ENCODE measurements around the gene CNOT3. TPM values are rescaled to one million over a fixed set of nuclear protein-coding genes. Genes with fewer than 3 reads are reported as not detected.

Gene CNOT3
- total and polyA plus RNA-seq, 4 experiments from 2014 or later = 3.3 to 82.3 (median 50.5) TPM

DNA sequence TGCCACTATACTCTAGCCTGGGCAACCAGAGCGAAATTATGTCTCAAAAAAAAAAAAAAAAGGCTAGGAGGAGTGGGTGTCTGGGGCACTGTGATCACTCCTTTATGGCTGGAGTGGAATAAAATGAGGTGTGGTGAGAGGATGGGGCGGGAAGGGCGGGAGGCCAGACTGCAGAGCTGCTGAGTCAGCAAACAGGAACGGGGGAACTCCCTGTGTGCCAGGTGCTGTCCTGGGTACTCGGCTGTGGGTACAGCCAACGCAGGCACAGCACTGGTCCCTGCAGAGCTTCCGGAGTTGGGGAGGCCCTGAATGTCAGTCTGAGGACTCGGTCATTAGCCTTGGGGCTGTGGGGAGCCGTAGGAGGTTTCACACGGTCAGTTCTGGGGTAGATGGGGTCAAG lies 16.3 kb upstream of the CNOT3 start:
- Mint-ChIP-seq H3K4me3 (no peak overlapping the region), H3K36me3 (peaks cover 37 to 54% of the 10 kb centered on the region in 2 donors), H3K27ac (no peak overlapping the region), H3K9me3 (peaks cover 0 to 2% (median 0%) of the 10 kb centered on the region in 8 donors), H3K27me3 (no peaks in the 10 kb centered on the region), H3K4me1 (peaks cover 5 to 11% (median 10%) of the 10 kb centered on the region in 4 donors)
- Histone ChIP-seq H3K4me1 (ENCODE audit: insufficient read depth, low read length) (peaks cover 11% of the 10 kb centered on the region), H3K36me3 (ENCODE audit: insufficient read depth, low read length) (peaks cover 60% of the 10 kb centered on the region), H3K4me3 (ENCODE audit: low read length in 2 of 2) (no peak overlapping the region), H3K27me3 (ENCODE audit: insufficient read depth, low read length) (no peaks in the 10 kb centered on the region), H3K27ac (ENCODE audit: low read depth, low read length) (no peak overlapping the region), H3K9me3 (ENCODE audit: control insufficient read depth in 1 of 2, low read length in 2 of 2) (no peaks in the 10 kb centered on the region)
- intact Hi-C loops (cut with micrococcal nuclease) = no loop called here
- no peak for DNase-seq
- ChIA-PET POLR2A (ENCODE audit: partially characterized antibody) (no interaction called here), CTCF (ENCODE audit: partially characterized antibody) (no interaction called here)

DNA sequence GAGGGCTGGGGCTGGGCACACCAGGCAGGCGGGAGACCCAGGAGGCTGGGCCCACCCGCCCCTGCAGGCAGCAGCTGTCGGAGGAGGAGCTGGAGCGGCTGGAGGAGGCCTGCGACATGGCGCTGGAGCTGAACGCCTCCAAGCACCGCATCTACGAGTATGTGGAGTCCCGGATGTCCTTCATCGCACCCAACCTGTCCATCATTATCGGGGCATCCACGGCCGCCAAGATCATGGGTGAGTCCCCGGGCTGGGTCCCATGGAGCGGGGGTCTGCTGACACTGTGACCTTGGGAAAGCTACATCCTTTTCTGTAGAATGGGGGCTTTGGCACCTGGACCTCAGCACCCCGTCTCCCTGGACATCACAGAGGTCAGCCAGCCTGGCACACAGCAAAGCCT lies 13.9 kb upstream of the CNOT3 start:
- POLR2A ChIA-PET (ENCODE audit: partially characterized antibody) = interaction anchor here (1.1 to 2.3 kb wide), 3 partner anchors 8 to 35 kb away, joined by 3 to 11 read pairs (median 4); partner anchors contain the start of genes PRPF31 and TFPT
- Histone ChIP-seq H3K36me3 (ENCODE audit: insufficient read depth, low read length) (peaks cover 72% of the 10 kb centered on the region), H3K4me3 (ENCODE audit: low read length in 2 of 2) (no peak overlapping the region), H3K27ac (ENCODE audit: low read depth, low read length) (no peak overlapping the region), H3K27me3 (ENCODE audit: insufficient read depth, low read length) (no peaks in the 10 kb centered on the region), H3K9me3 (ENCODE audit: control insufficient read depth in 1 of 2, low read length in 2 of 2) (no peaks in the 10 kb centered on the region), H3K4me1 (ENCODE audit: insufficient read depth, low read length) (no peaks in the 10 kb centered on the region)
- intact Hi-C loops (cut with micrococcal nuclease) = no loop called here
- no peak for DNase-seq
- Mint-ChIP-seq H3K9me3 (peaks cover 0 to 2% (median 0%) of the 10 kb centered on the region in 8 donors), H3K27ac (no peak overlapping the region), H3K4me1 (peaks cover 0 to 1% (median 0%) of the 10 kb centered on the region in 4 donors), H3K36me3 (peaks cover 36 to 58% of the 10 kb centered on the region in 2 donors), H3K27me3 (no peaks in the 10 kb centered on the region), H3K4me3 (no peak overlapping the region)
- CTCF ChIA-PET (ENCODE audit: partially characterized antibody) = no interaction called here

DNA sequence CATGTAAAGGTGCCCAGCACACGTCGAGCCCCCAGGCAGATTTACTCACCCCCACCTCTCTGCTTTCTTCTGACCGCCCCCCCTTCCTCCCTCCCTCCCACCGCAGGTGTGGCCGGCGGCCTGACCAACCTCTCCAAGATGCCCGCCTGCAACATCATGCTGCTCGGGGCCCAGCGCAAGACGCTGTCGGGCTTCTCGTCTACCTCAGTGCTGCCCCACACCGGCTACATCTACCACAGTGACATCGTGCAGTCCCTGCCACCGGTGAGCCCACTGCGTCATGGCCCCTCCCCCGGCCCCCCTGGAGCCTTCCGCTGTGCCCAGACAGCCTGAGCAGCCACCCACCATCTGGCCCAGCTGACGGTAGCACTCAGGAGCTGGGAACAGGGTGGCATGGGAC lies 13.2 kb upstream of the CNOT3 start:
- no peak overlapping the region for H3K4me3 Mint-ChIP-seq
- no peaks in the 10 kb centered on the region for H3K27me3 ChIP-seq (ENCODE audit: insufficient read depth, low read length)
- H3K27ac ChIP-seq (ENCODE audit: low read depth, low read length) = no peak overlapping the region
- no peak overlapping the region for H3K27ac Mint-ChIP-seq
- no peaks in the 10 kb centered on the region for H3K4me1 ChIP-seq (ENCODE audit: insufficient read depth, low read length)
- ChIA-PET POLR2A (ENCODE audit: partially characterized antibody) (interaction anchor here (1.7 to 2.3 kb wide), 2 partner anchors 9 to 34 kb away, joined by 4 to 11 read pairs; partner anchors contain the start of genes PRPF31 and TFPT), CTCF (ENCODE audit: partially characterized antibody) (no interaction called here)
- no peak for DNase-seq
- no peaks in the 10 kb centered on the region for H3K9me3 ChIP-seq (ENCODE audit: control insufficient read depth in 1 of 2, low read length in 2 of 2)
- peaks cover 77% of the 10 kb centered on the region for H3K36me3 ChIP-seq (ENCODE audit: insufficient read depth, low read length)
- H3K27me3 Mint-ChIP-seq = no peaks in the 10 kb centered on the region
- H3K4me1 Mint-ChIP-seq = peaks cover 0 to 1% (median 0%) of the 10 kb centered on the region in 4 donors
- no peak overlapping the region for H3K4me3 ChIP-seq (ENCODE audit: low read length in 2 of 2)
- H3K36me3 Mint-ChIP-seq = peaks cover 35 to 59% of the 10 kb centered on the region in 2 donors
- H3K9me3 Mint-ChIP-seq = peaks cover 0 to 2% (median 0%) of the 10 kb centered on the region in 8 donors
- intact Hi-C loops (cut with micrococcal nuclease) = no loop called here

DNA sequence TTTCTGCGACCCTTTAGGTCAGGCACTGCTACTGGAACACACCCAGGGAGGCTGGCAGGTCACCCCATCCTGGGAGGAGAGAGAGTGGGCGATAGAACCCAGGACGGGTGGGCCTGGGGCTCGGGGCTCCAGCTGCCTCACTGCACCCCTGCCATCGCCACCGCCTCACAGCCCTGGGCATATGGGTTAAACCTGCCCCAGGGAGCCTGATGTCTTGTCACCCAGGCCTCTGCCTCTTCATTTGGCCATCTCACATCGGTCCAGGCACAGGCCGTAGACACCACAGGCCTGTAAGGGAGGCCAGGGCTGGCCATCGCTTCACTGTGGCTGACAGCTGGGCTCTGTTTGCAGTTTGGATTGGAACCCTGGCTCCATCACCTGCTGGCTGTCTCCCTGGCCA lies 11.8 kb upstream of the CNOT3 start:
- peaks cover 68% of the 10 kb centered on the region for H3K36me3 ChIP-seq (ENCODE audit: insufficient read depth, low read length)
- H3K9me3 ChIP-seq (ENCODE audit: control insufficient read depth in 1 of 2, low read length in 2 of 2) = no peaks in the 10 kb centered on the region
- no peaks in the 10 kb centered on the region for H3K27me3 Mint-ChIP-seq
- H3K4me1 ChIP-seq (ENCODE audit: insufficient read depth, low read length) = no peaks in the 10 kb centered on the region
- intact Hi-C loops (cut with micrococcal nuclease) = no loop called here
- no peak overlapping the region for H3K27ac Mint-ChIP-seq
- peaks cover 0 to 2% (median 0%) of the 10 kb centered on the region in 8 donors for H3K9me3 Mint-ChIP-seq
- POLR2A ChIA-PET (ENCODE audit: partially characterized antibody) = no interaction called here
- DNase-seq = no peak
- H3K27ac ChIP-seq (ENCODE audit: low read depth, low read length) = no peak overlapping the region
- H3K4me3 Mint-ChIP-seq = no peak overlapping the region
- no peak overlapping the region for H3K4me3 ChIP-seq (ENCODE audit: low read length in 2 of 2)
- no peaks in the 10 kb centered on the region for H3K27me3 ChIP-seq (ENCODE audit: insufficient read depth, low read length)
- H3K4me1 Mint-ChIP-seq = no peaks in the 10 kb centered on the region
- H3K36me3 Mint-ChIP-seq = peaks cover 27 to 52% of the 10 kb centered on the region in 2 donors
- CTCF ChIA-PET (ENCODE audit: partially characterized antibody) = no interaction called here

DNA sequence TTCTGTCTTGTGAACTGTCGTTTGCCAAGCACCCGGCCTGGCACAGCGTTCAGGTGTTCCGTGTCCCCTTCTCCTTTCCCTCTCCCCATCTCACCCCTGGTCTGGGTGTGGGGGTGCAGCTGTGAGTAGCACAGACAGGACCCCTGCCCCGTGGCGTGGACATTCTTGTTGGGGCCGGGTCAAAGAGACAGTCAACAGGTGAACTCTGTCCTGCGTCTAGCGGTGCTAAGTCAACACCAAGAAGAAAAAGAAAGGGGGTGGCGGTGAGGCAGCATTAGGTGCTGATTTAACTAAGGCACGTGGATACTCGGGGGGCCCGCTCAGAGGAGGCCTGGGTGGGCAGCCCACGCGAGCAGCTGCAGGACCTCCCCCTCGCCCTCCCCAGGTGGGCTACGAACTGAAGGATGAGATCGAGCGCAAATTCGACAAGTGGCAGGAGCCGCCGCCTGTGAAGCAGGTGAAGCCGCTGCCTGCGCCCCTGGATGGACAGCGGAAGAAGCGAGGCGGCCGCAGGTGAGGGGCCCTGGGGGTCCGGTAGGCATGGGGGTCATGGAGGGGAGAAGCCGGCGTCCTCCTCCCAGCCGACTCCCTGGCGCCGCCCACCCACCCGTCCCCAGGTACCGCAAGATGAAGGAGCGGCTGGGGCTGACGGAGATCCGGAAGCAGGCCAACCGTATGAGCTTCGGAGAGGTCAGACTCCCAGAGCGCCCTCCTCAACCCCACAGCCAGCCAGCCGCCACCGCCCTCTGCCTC lies 9.7 kb upstream of the CNOT3 start:
- Histone ChIP-seq H3K4me3 (ENCODE audit: low read length in 2 of 2) (no peak overlapping the region), H3K4me1 (ENCODE audit: insufficient read depth, low read length) (no peaks in the 10 kb centered on the region), H3K36me3 (ENCODE audit: insufficient read depth, low read length) (peaks cover 51% of the 10 kb centered on the region), H3K9me3 (ENCODE audit: control insufficient read depth in 1 of 2, low read length in 2 of 2) (no peaks in the 10 kb centered on the region), H3K27ac (ENCODE audit: low read depth, low read length) (no peak overlapping the region), H3K27me3 (ENCODE audit: insufficient read depth, low read length) (no peaks in the 10 kb centered on the region)
- ChIA-PET POLR2A (ENCODE audit: partially characterized antibody) (interaction anchor here (1.5 to 2.2 kb wide), 2 partner anchors 9 to 12 kb away, joined by 3 to 6 read pairs; partner anchors contain the start of genes CNOT3, PRPF31 and TFPT), CTCF (ENCODE audit: partially characterized antibody) (no interaction called here)
- no peak overlapping the region for H3K27ac Mint-ChIP-seq
- peaks cover 0 to 2% (median 0%) of the 10 kb centered on the region in 8 donors for H3K9me3 Mint-ChIP-seq
- DNase-seq = no peak
- peaks cover 21 to 51% of the 10 kb centered on the region in 2 donors for H3K36me3 Mint-ChIP-seq
- H3K4me1 Mint-ChIP-seq = no peaks in the 10 kb centered on the region
- H3K4me3 Mint-ChIP-seq = no peak overlapping the region
- intact Hi-C loops (cut with micrococcal nuclease) = no loop called here
- no peaks in the 10 kb centered on the region for H3K27me3 Mint-ChIP-seq

DNA sequence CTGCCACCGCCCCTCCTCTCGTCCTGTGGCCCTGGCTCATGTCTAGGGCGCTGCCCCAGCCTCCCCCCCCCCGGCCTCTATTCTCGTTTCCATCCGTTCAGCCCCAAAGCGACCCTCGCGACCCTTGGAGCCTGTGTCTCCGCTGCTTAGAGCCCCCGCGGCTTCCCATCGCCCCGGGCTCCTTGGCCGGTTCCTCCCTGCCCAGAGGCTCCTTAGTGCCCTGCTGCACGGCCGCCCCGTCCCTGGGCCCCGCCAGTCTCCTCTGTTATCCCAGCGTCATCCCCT lies 9.2 kb upstream of the CNOT3 start:
- H3K27ac ChIP-seq (ENCODE audit: low read depth, low read length) = no peak overlapping the region
- H3K4me3 Mint-ChIP-seq = no peak overlapping the region
- peaks cover 0 to 2% (median 0%) of the 10 kb centered on the region in 8 donors for H3K9me3 Mint-ChIP-seq
- no peaks in the 10 kb centered on the region for H3K4me1 ChIP-seq (ENCODE audit: insufficient read depth, low read length)
- CTCF ChIA-PET (ENCODE audit: partially characterized antibody) = no interaction called here
- no peak for DNase-seq
- H3K36me3 Mint-ChIP-seq = peaks cover 18 to 47% of the 10 kb centered on the region in 2 donors
- H3K27me3 ChIP-seq (ENCODE audit: insufficient read depth, low read length) = no peaks in the 10 kb centered on the region
- POLR2A ChIA-PET (ENCODE audit: partially characterized antibody) = interaction anchor here (1.5 to 2.2 kb wide), 2 partner anchors 8 to 13 kb away, joined by 3 to 6 read pairs; partner anchors contain the start of genes CNOT3, PRPF31 and TFPT
- intact Hi-C loops (cut with micrococcal nuclease) = no loop called here
- H3K4me3 ChIP-seq (ENCODE audit: low read length in 2 of 2) = no peak overlapping the region
- H3K36me3 ChIP-seq (ENCODE audit: insufficient read depth, low read length) = peaks cover 46% of the 10 kb centered on the region
- no peaks in the 10 kb centered on the region for H3K27me3 Mint-ChIP-seq
- H3K4me1 Mint-ChIP-seq = no peaks in the 10 kb centered on the region
- no peaks in the 10 kb centered on the region for H3K9me3 ChIP-seq (ENCODE audit: control insufficient read depth in 1 of 2, low read length in 2 of 2)
- H3K27ac Mint-ChIP-seq = no peak overlapping the region

DNA sequence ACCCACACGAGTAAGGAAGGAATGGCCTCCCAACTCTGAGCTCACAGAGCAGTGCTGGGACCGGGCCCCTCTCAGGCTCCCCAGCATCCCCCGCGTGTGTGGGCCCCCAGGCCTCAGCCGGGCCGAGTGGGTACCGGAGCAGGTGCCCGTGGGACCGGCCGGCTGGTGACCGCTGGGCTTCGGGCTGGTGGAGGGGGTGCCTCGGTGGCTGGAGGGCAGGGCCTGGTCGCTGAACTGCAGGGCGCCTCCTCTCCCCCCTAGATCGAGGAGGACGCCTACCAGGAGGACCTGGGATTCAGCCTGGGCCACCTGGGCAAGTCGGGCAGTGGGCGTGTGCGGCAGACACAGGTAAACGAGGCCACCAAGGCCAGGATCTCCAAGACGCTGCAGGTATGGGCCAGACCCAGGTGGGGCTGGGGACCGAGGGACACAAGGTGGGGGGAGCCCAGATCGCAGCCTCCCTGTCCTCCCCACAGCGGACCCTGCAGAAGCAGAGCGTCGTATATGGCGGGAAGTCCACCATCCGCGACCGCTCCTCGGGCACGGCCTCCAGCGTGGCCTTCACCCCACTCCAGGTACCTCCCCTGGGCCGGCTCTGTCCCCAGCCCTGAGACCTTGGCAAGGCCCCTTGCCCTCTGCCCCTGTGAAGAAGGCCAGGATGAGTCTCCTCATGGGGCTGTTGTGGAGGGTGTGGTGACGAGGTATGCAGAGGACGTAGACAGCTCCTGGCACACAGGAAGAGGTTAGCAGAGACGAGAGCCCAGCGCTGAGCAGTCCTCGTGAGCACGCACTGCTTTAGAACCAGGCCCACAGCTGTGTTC lies 8.6 kb upstream of the CNOT3 start:
- no peaks in the 10 kb centered on the region for H3K9me3 ChIP-seq (ENCODE audit: control insufficient read depth in 1 of 2, low read length in 2 of 2)
- Mint-ChIP-seq H3K9me3 (peaks cover 0 to 2% (median 0%) of the 10 kb centered on the region in 8 donors), H3K4me1 (no peaks in the 10 kb centered on the region), H3K36me3 (peaks cover 17 to 43% of the 10 kb centered on the region in 2 donors), H3K27me3 (no peaks in the 10 kb centered on the region), H3K4me3 (no peak overlapping the region), H3K27ac (no peak overlapping the region)
- CTCF ChIA-PET (ENCODE audit: partially characterized antibody) = no interaction called here
- H3K27ac ChIP-seq (ENCODE audit: low read depth, low read length) = no peak overlapping the region
- POLR2A ChIA-PET (ENCODE audit: partially characterized antibody) = interaction anchor here (1.0 kb wide), 1 partner anchor 14 kb away, joined by 3 read pairs; the partner anchor contains the start of genes PRPF31 and TFPT
- peaks cover 40% of the 10 kb centered on the region for H3K36me3 ChIP-seq (ENCODE audit: insufficient read depth, low read length)
- DNase-seq = no peak
- no peaks in the 10 kb centered on the region for H3K4me1 ChIP-seq (ENCODE audit: insufficient read depth, low read length)
- no peak overlapping the region for H3K4me3 ChIP-seq (ENCODE audit: low read length in 2 of 2)
- intact Hi-C loops (cut with micrococcal nuclease) = no loop called here
- no peaks in the 10 kb centered on the region for H3K27me3 ChIP-seq (ENCODE audit: insufficient read depth, low read length)
